GM12891 (cell line): ENCODE measurements around the gene CTBP2.
A peak's percentile ranks its signal among the peaks of the same experiment; 100 is the strongest.

ENCODE experiments used
- DNase-seq: peaks from one replicate; pipeline ENCODE4 v3.0.0; 2011; ENCODE audit warnings: low spot score; ENCODE audit not compliant: insufficient read length
- FAIRE-seq: peaks from 2 replicates; lab custom pipeline; 2011; peaks lifted over from hg19 to GRCh38; lab: Jason Lieb, UNC
- PAX5 ChIP-seq: IDR thresholded peaks from 2 replicates; pipeline ENCODE4 v1.6.1; 2011; ENCODE audit warnings: low read length, moderate library complexity, mild to moderate bottlenecking; ENCODE audit not compliant: insufficient read depth, severe bottlenecking
- POLR2A ChIP-seq: IDR thresholded peaks from 2 replicates; pipeline ENCODE4 v1.6.1; 2011; ENCODE audit warnings: low read depth, low read length, control low read depth
- POLR2AphosphoS5 ChIP-seq: IDR thresholded peaks from 2 replicates; pipeline ENCODE4 v1.6.1; 2011; ENCODE audit warnings: low read depth, low read length, control low read depth
- POU2F2 ChIP-seq: IDR thresholded peaks from 2 replicates; pipeline ENCODE4 v1.6.1; 2011; ENCODE audit warnings: low read depth, mild to moderate bottlenecking, control low read depth, low read length, moderate library complexity
- SPI1 ChIP-seq: IDR thresholded peaks from 2 replicates; pipeline ENCODE4 v1.6.1; 2011; ENCODE audit warnings: low read depth, low read length, control low read depth
- TAF1 ChIP-seq: IDR thresholded peaks from 2 replicates; pipeline ENCODE4 v1.6.1; 2011; ENCODE audit warnings: low read depth, low read length, control low read depth

CTBP2 gene

GRCh38 chr10:125101581-125101980 lies 58.8 kb downstream of the CTBP2 start:
- FAIRE-seq = no peak
- DNase-seq = no peak

GRCh38 chr10:125101049-125101448 lies 59.3 kb downstream of the CTBP2 start:
- no peak for DNase-seq
- FAIRE-seq = no peak
- TF ChIP-seq POLR2AphosphoS5 = no peak
- TF ChIP-seq POU2F2 = no peak
- TF ChIP-seq SPI1 = no peak

More at GRCh38 chr10:125101581-125101980, 58.8 kb downstream of the CTBP2 start:
- TF ChIP-seq PAX5 (no peak), POLR2A (no peak), SPI1 (no peak), POLR2AphosphoS5 (no peak), POU2F2 (no peak), TAF1 (no peak)

- TF ChIP-seq PAX5 (no peak), SPI1 (no peak), POLR2A (no peak), TAF1 (no peak), POLR2AphosphoS5 (no peak), POU2F2 (no peak)
- DNase-seq = no peak
- no peak for FAIRE-seq
Measured at GRCh38 chr10:125097409-125098070, 62.8 kb downstream of the CTBP2 start.

GRCh38 chr10:125096975-125097374 lies 63.4 kb downstream of the CTBP2 start:
- TF ChIP-seq POLR2A = no peak
- no peak for TF ChIP-seq TAF1
- no peak for TF ChIP-seq POU2F2
- no peak for TF ChIP-seq POLR2AphosphoS5
- FAIRE-seq (no peak), DNase-seq (no peak)

- DNase-seq = no peak
- FAIRE-seq = peak; percentile 43
- no peak for TF ChIP-seq POLR2A
Measured at GRCh38 chr10:125096371-125096770, 64.0 kb downstream of the CTBP2 start.

GRCh38 chr10:125095776-125096175 lies 64.6 kb downstream of the CTBP2 start:
- TF ChIP-seq POU2F2 (no peak), SPI1 (no peak), TAF1 (no peak), POLR2A (no peak), PAX5 (no peak), POLR2AphosphoS5 (no peak)
- FAIRE-seq = no peak

GRCh38 chr10:125095228-125095627 lies 65.1 kb downstream of the CTBP2 start:
- TF ChIP-seq POU2F2 (no peak), SPI1 (no peak), PAX5 (no peak), POLR2A (no peak), POLR2AphosphoS5 (no peak), TAF1 (no peak)
- DNase-seq (no peak), FAIRE-seq (no peak)

More at GRCh38 chr10:125095776-125096175, 64.6 kb downstream of the CTBP2 start:
- no peak for DNase-seq

GRCh38 chr10:125094806-125095205 lies 65.6 kb downstream of the CTBP2 start:
- no peak for FAIRE-seq
- DNase-seq = no peak
- TF ChIP-seq POU2F2 = no peak
- no peak for TF ChIP-seq TAF1
- no peak for TF ChIP-seq POLR2A
- TF ChIP-seq POLR2AphosphoS5 = no peak
- no peak for TF ChIP-seq SPI1
- TF ChIP-seq PAX5 = no peak

- FAIRE-seq (no peak), DNase-seq (no peak)
- TF ChIP-seq POU2F2 = no peak
- TF ChIP-seq POLR2A = no peak
- no peak for TF ChIP-seq POLR2AphosphoS5
- no peak for TF ChIP-seq TAF1
- TF ChIP-seq SPI1 = no peak
- no peak for TF ChIP-seq PAX5
Measured at GRCh38 chr10:125093974-125094705, 66.2 kb downstream of the CTBP2 start.

- FAIRE-seq = no peak
- DNase-seq = no peak
- TF ChIP-seq POLR2AphosphoS5 (no peak), SPI1 (no peak), POLR2A (no peak), POU2F2 (no peak), TAF1 (no peak), PAX5 (no peak)
Measured at GRCh38 chr10:125093199-125093973, 67.0 kb downstream of the CTBP2 start.
